Transverse colon (tissue), 4 donors: ENCODE data around the gene CEMIP2. TPM values are rescaled to one million over a fixed set of nuclear protein-coding genes. Genes with fewer than 3 reads are reported as not detected.

Experiments
- DNase-seq: peaks from one replicate; pipeline ENCODE4 v3.0.0-alpha.2; 2019
- H3K27ac ChIP-seq, 4 donors: fragments of 200-600 bp; sonication (generic); 2 replicates each; pipeline ENCODE4 v1.5.1; 2016 to 2018; ENCODE audit warnings: inconsistent platforms in 4 of 4
- H3K27me3 ChIP-seq: fragments of 200-600 bp; sonication (generic); 2 replicates; pipeline ENCODE4 v1.5.1; 2017; ENCODE audit warnings: inconsistent platforms
- H3K36me3 ChIP-seq, 4 donors: fragments of 200-600 bp; sonication (generic); 2 replicates each; pipeline ENCODE4 v1.5.1; 2017 to 2019; ENCODE audit warnings: inconsistent platforms in 4 of 4
- H3K4me1 ChIP-seq, 4 donors: fragments of 200-600 bp; sonication (generic); 2 replicates each; pipeline ENCODE4 v1.5.1; 2017 to 2020; ENCODE audit warnings: inconsistent platforms in 4 of 4
- H3K4me3 ChIP-seq, 4 donors: fragments of 200-600 bp; sonication (generic); 1 replicate in 1 of 4; 2 replicates in 3 of 4; pipeline versions ENCODE4 v1.5.1 to v1.6.1; 2017 to 2019; ENCODE audit warnings: inconsistent platforms in 4 of 4
- H3K9me3 ChIP-seq, 2 donors: fragments of 200-600 bp; sonication (generic); 2 replicates each; pipeline ENCODE4 v1.5.1; 2017 to 2019; ENCODE audit warnings: inconsistent platforms in 2 of 2
- CTCF ChIP-seq, 5 experiments: fragments of 200-600 bp in 3 of 5; fragments of 450-650 bp in 2 of 5; sonication (generic) in 3 of 5; IDR thresholded peaks; 1 replicate in 2 of 5; 2 replicates in 3 of 5; pipeline ENCODE4 v1.5.1; 2016 to 2017; ENCODE audit warnings: antibody characterized with exemption in 5 of 5, inconsistent platforms in 3 of 5, mild to moderate bottlenecking in 2 of 5, moderate library complexity in 1 of 5
- EP300 ChIP-seq: sonication (generic); formaldehyde crosslinking; IDR thresholded peaks from one replicate; pipeline ENCODE4 v1.6.1; 2017; ENCODE audit warnings: antibody characterized with exemption, low read depth
- POLR2A ChIP-seq: fragments of 450-650 bp; IDR thresholded peaks from one replicate; pipeline ENCODE4 v1.6.1; 2016; ENCODE audit warnings: antibody characterized with exemption, mild to moderate bottlenecking, moderate library complexity
- POLR2AphosphoS5 ChIP-seq, 3 donors: sonication (generic); formaldehyde crosslinking; IDR thresholded peaks; one replicate each; pipeline ENCODE4 v1.6.1; 2016; ENCODE audit warnings: antibody characterized with exemption in 3 of 3
- WGBS, 2 donors: methylation state at CpG; one replicate each; pipeline ENCODE4 v1.1.5; 2018; ENCODE audit warnings: low coverage in 1 of 2; 5-methylcytosine and 5-hydroxymethylcytosine counted together
- in situ Hi-C, 4 donors: fragments of 200-750 bp; cut with MboI; loops; one replicate each; pipeline versions ENCODE4 v1.15.0 to v1.15.1; 2017; ENCODE audit warnings: low sequenced_read_pairs in 3 of 4, low pct_ligation_motif_present in 1 of 4, low pct_unique_long_range_greater_than_20kb in 1 of 4
- intact Hi-C: fragments of 100-400 bp; cut with DNase I; formaldehyde crosslinking; loops from one replicate; pipeline ENCODE4 v1.15.1; 2023; ENCODE audit warnings: low total_unique reads
- total RNA-seq, 4 donors: library from RNA; depleted of rRNA; stranded (reverse); fragments of >200 nt; gene quantifications; one replicate each; pipeline ENCODE4 v1.1.0, GENCODE V29; 2016

The CEMIP2 gene
- total RNA-seq, 4 donors from 2014 or later: 56.3 to 352 (median 236) TPM

GRCh38 chr9:71676460-71676859 is 91.9 kb downstream of the CEMIP2 start:
- TF ChIP-seq POLR2A (no peak), POLR2AphosphoS5 (IDR thresholded peaks at IDR 0.05) (no peak), CTCF (IDR thresholded peaks at IDR 0.05) (no peak), EP300 (no peak)
- Histone ChIP-seq H3K27ac (no peak overlapping the region), H3K4me1 (peaks cover 8 to 56% (median 29%) of the 10 kb centered on the region in 4 donors), H3K36me3 (no peaks in the 10 kb centered on the region), H3K27me3 (no peaks in the 10 kb centered on the region), H3K9me3 (no peaks in the 10 kb centered on the region), H3K4me3 (no peak overlapping the region)
- DNase-seq: no peak
- intact Hi-C loops (no loop called here), in situ Hi-C loops (no loop called here)

- 67 to 80% methylated on average over 1 of the region's 1 CpG for WGBS, 2 donors
- no peak overlapping the region for H3K4me3 ChIP-seq
- H3K4me1 ChIP-seq: peaks cover 8 to 49% (median 23%) of the 10 kb centered on the region in 4 donors
- no peaks in the 10 kb centered on the region for H3K36me3 ChIP-seq
- intact Hi-C loops: no loop called here
- H3K27me3 ChIP-seq: no peaks in the 10 kb centered on the region
- in situ Hi-C loops: no loop called here
- H3K9me3 ChIP-seq: no peaks in the 10 kb centered on the region
- peak overlapping the region; percentile 45 to 63 (median 53) for H3K27ac ChIP-seq
- no peak for DNase-seq
- no peak for TF ChIP-seq POLR2AphosphoS5 (IDR thresholded peaks at IDR 0.05)
- no peak for TF ChIP-seq POLR2A
- TF ChIP-seq EP300: no peak
- TF ChIP-seq CTCF (IDR thresholded peaks at IDR 0.05): no peak
These were observed 92.5 kb downstream of the CEMIP2 start for GRCh38 chr9:71675857-71676165.

- Histone ChIP-seq H3K27me3 (no peaks in the 10 kb centered on the region), H3K27ac (peak overlapping the region; percentile 45 to 63 (median 53)), H3K4me1 (peaks cover 8 to 46% (median 18%) of the 10 kb centered on the region in 4 donors), H3K36me3 (no peaks in the 10 kb centered on the region), H3K4me3 (no peak overlapping the region), H3K9me3 (no peaks in the 10 kb centered on the region)
- intact Hi-C loops: no loop called here
- DNase-seq: peak; percentile 66
- in situ Hi-C loops: no loop called here
- 55 to 76% methylated on average over 2 to 3 of the region's 3 CpGs for WGBS, 2 donors
- TF ChIP-seq POLR2AphosphoS5 (IDR thresholded peaks at IDR 0.05) (no peak), CTCF (IDR thresholded peaks at IDR 0.05) (peak in 1 of 5 experiments; percentile 11)
These were observed 93.0 kb downstream of the CEMIP2 start for GRCh38 chr9:71675105-71675856.

- in situ Hi-C loops (no loop called here), intact Hi-C loops (no loop called here)
- H3K9me3 ChIP-seq: no peaks in the 10 kb centered on the region
- TF ChIP-seq POLR2AphosphoS5 (IDR thresholded peaks at IDR 0.05) (no peak), POLR2A (no peak), CTCF (IDR thresholded peaks at IDR 0.05) (no peak), EP300 (no peak)
- no peak overlapping the region for H3K27ac ChIP-seq
- H3K4me3 ChIP-seq: no peak overlapping the region
- WGBS, 2 donors: 94% methylated on average over 1 of the region's 1 CpG
- H3K4me1 ChIP-seq: peaks cover 6 to 41% (median 14%) of the 10 kb centered on the region in 4 donors
- DNase-seq: no peak
- no peaks in the 10 kb centered on the region for H3K27me3 ChIP-seq
- H3K36me3 ChIP-seq: no peaks in the 10 kb centered on the region
These were observed 95.7 kb downstream of the CEMIP2 start for GRCh38 chr9:71672573-71672972.
